22Rv1 (cell line): ENCODE measurements around the gene RGP1.

Experiments used
- CTCF ChIP-seq: fragments of 450-650 bp; IDR thresholded peaks from 2 replicates; pipeline ENCODE4 v1.5.1; 2017; ENCODE audit warnings: mild to moderate bottlenecking
- ZFX ChIP-seq: fragments of 450-650 bp; IDR thresholded peaks from 2 replicates; pipeline ENCODE4 v1.6.1; 2017; ENCODE audit warnings: antibody characterized with exemption, borderline replicate concordance

DNA sequence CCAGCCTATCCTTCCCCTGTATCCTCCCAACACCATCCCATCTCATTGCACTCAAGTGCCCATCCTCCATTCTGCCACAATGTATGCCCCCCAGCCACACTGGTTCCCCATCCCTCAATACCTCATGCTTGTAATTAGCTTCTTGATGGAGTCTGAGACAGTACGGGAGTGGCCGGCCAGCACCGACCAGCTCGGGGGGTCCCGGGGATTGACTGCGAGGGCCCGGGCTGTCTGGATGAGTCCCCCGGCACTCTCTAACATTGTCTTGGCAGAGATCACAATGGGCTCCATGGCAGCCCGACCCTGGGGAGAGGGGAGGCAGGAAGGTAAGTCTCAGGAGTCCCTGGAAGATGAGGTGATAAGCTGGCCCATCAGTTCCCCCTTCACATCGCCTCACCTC is 42.1 kb upstream of the RGP1 start:
- TF ChIP-seq CTCF, result no peak
- TF ChIP-seq ZFX, result no peak
